Aorta (tissue), 5 donors: Measurements from ENCODE around the gene HS3ST1. TPM values are rescaled to one million over a fixed set of nuclear protein-coding genes. Genes with fewer than 3 reads are reported as not detected.
"Not testable (repeated sequence)": the region's sequence is repeated elsewhere in the genome, so short reads cannot be mapped to it uniquely, and the experiment has no call there.

Experiments used
- ATAC-seq: fragments of 200-7000 bp; cut with Tn5 transposase; one replicate; pipeline ENCODE4 v1.9.1; 2022; ENCODE audit warnings: moderate library complexity; ENCODE audit not compliant: low FRiP score
- DNase-seq, 2 donors: peaks; one replicate each; pipeline ENCODE4 v3.0.0-alpha.2; 2020
- H3K27ac ChIP-seq, 2 donors: one replicate each; pipeline ENCODE4 v1.5.1; 2013; ENCODE audit warnings: low read length in 2 of 2, mild to moderate bottlenecking in 2 of 2, moderate library complexity in 2 of 2, control low read depth in 1 of 2, inconsistent platforms in 1 of 2, low read depth in 1 of 2
- H3K27me3 ChIP-seq, 2 donors: one replicate each; pipeline ENCODE4 v1.6.1; 2013; ENCODE audit warnings: control low read depth in 1 of 2, low read length in 1 of 2, mild to moderate bottlenecking in 1 of 2, moderate library complexity in 1 of 2; ENCODE audit not compliant: insufficient read depth in 2 of 2, control insufficient read depth in 1 of 2
- H3K36me3 ChIP-seq, 2 donors: one replicate each; pipeline ENCODE4 v1.6.1; 2013; ENCODE audit warnings: control low read depth in 1 of 2, low read length in 1 of 2, mild to moderate bottlenecking in 1 of 2; ENCODE audit not compliant: insufficient read depth in 2 of 2, control insufficient read depth in 1 of 2
- H3K4me1 ChIP-seq, 2 donors: one replicate each; pipeline ENCODE4 v1.6.1; 2013; ENCODE audit warnings: low read length in 2 of 2, control low read depth in 1 of 2, mild to moderate bottlenecking in 1 of 2, moderate library complexity in 1 of 2; ENCODE audit not compliant: insufficient read depth in 2 of 2, control insufficient read depth in 1 of 2
- H3K4me3 ChIP-seq, 2 donors: one replicate each; pipeline ENCODE4 v1.5.1; 2013; ENCODE audit warnings: low read length in 2 of 2, control low read depth in 1 of 2, mild to moderate bottlenecking in 1 of 2
- H3K9me3 ChIP-seq: one replicate; pipeline ENCODE4 v1.6.1; 2013; ENCODE audit warnings: mild to moderate bottlenecking, low read length; ENCODE audit not compliant: control insufficient read depth
- WGBS, 2 donors: extraction: QIAGEN DNeasy Blood & Tissue Kit; methylation state at CpG; one replicate each; pipeline ENCODE4 v1.1.7; 2013; 5-methylcytosine and 5-hydroxymethylcytosine counted together
- intact Hi-C, 2 donors: fragments of 100-400 bp; cut with DNase I; formaldehyde crosslinking; loops; one replicate each; pipeline versions ENCODE4 v1.14.2 to v1.15.0; 2022
- polyA plus RNA-seq, 2 donors: library from polyadenylated mRNA; stranded (reverse); fragments of 200-250 nt; gene quantifications; one replicate each; pipeline ENCODE4 v1.2.3, GENCODE V29; 2013
- total RNA-seq, 2 donors: library from RNA; stranded (reverse); fragmentation: NEBNext Ultra II Directional; extraction: Animal tissue kit (Norgen Biotek cat#: 25700); gene quantifications; one replicate each; pipeline ENCODE4 v1.2.1, GENCODE V29; 2021
- donor health status: healthy with polysubstance abuse.
- donor health status: Bipolar disorder and iron deficiency.
- donor health status: DM: no; HTN: no; CAD: no.
- donor health status: DM: no; HTN: no; CAD: no.
- donor health status: DM: yes; HTN: yes; CAD: no.

The HS3ST1 gene
- total and polyA plus RNA-seq, 4 donors: 0.15 to 6.9 (median 2.3) TPM

DNA sequence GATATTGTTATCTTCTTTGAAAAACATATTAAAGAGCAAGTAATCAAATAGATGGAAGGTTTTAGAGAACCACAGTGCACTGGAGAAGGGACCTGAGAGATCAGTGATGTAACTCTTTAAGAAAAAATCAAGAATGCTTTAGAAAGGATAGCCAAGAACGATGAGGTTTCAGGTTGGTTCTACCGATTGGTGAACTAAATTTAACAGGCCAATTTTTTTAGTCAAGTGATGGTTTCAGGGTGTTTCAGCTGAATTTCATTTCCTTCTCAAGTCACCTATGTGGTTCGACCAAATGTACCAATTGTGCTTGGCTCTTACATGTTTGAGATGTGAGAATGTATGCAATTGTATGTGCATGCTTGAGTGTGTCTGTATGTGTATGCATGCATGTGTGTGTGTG lies 26.5 kb downstream of the HS3ST1 start:
- ATAC-seq: no peak
- Histone ChIP-seq H3K27me3 (peaks cover 0 to 3% of the 10 kb centered on the region in 2 donors), H3K9me3 (no peaks in the 10 kb centered on the region), H3K4me1 (no peaks in the 10 kb centered on the region), H3K27ac (no peak overlapping the region), H3K36me3 (no peaks in the 10 kb centered on the region), H3K4me3 (no peak overlapping the region)
- no peak for DNase-seq
- WGBS, 2 donors: 91% methylated on average over 3 of the region's 3 CpGs
- intact Hi-C loops: no loop called here

DNA sequence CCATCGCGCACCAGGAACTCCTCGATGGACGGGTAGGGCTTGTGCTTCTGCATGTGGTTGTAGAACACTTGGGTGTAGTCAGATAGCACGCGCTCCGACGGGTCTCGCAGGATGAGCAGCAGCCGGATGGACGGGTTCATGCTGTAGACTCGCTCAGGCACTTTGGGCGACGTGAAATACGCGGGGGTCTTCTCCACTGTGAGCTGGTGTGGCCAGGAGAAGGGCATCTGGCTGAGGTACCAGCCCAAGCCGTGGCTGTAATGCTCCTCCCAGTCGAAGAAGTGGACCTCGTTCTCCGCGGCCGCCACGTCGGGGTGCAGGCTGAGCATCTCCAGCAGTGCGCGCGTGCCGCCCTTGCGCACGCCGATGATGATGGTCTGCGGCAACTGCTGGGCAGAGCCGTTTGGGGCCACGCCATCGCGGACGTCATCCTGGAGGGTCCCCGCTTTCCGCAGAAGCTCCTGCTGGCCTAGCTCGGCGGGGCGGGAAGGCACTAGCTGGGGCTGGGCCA lies 29.2 kb downstream of the HS3ST1 start:
- ATAC-seq (no peak), DNase-seq (no peak)
- H3K9me3 ChIP-seq: no peaks in the 10 kb centered on the region
- H3K4me1 ChIP-seq: no peaks in the 10 kb centered on the region
- WGBS, 2 donors: 98% methylated on average over 42 of the region's 42 CpGs
- intact Hi-C loops: no loop called here
- H3K27me3 ChIP-seq: no peaks in the 10 kb centered on the region
- no peak overlapping the region for H3K4me3 ChIP-seq
- H3K36me3 ChIP-seq: peaks cover 0 to 1% of the 10 kb centered on the region in 2 donors
- no peak overlapping the region for H3K27ac ChIP-seq

DNA sequence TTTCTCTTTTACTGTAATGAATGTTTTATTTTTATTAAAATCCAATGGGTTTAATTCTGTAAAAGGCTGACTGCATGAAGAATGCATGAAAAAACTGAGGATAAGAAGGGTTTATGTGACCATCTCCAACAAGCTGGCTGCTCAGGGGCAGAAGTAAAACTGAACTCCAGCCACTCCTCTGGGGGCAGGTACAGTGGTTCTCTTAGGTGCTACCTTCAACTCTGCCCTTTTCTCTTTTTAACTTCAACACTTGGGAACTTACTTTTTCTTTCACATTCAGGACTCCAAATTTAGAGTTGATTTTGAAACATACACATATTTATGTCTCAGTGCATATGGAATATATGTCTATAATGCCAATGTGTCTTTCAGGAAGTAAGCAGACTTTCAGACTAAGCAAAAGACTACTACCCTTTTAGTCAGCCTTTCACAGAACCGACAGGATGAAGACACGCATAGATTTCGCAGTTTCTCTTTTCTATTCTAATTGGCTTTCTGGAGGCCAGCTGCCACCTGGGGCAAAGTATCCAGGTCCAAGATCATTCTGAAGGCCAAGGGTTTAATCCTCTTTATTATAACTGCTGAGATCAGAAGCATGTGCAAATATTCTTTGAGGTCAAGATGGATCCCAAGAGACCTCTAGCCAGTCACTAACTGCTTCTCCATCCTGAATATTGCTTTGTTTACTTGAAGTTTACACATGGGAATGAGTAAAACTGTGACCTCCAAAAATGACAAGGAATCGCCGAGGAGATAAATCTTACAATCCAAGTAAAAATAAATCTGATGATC lies 30.7 kb downstream of the HS3ST1 start:
- no peaks in the 10 kb centered on the region for H3K27me3 ChIP-seq
- H3K9me3 ChIP-seq: no peaks in the 10 kb centered on the region
- H3K36me3 ChIP-seq: peaks cover 0 to 1% of the 10 kb centered on the region in 2 donors
- H3K4me1 ChIP-seq: no peaks in the 10 kb centered on the region
- DNase-seq: no peak
- H3K27ac ChIP-seq: no peak overlapping the region
- no peak overlapping the region for H3K4me3 ChIP-seq
- intact Hi-C loops: no loop called here
- 76 to 82% methylated on average over 5 of the region's 5 CpGs for WGBS, 2 donors
- ATAC-seq: no peak

DNA sequence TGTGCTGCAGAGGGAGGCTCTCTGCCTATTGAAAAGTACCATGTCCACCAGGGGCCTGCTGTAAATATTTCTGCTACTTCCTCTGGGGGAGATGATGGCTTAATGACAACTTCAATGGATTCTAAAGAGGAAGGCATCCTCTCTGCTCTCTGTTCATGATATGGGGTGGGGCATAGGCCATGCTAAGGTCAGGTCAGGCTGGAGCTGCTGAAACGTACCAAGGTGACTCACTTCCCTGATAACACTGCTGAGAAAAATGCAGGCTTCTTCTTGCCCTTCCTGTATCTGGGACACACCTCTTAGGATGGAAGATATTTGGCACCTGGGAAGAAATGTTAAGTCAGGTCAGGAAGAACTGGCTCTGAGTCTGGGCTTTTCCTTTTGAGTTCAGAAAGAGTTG lies 31.5 kb downstream of the HS3ST1 start:
- Histone ChIP-seq H3K4me1 (no peaks in the 10 kb centered on the region), H3K27me3 (no peaks in the 10 kb centered on the region), H3K36me3 (peaks cover 0 to 1% of the 10 kb centered on the region in 2 donors), H3K9me3 (no peaks in the 10 kb centered on the region), H3K4me3 (no peak overlapping the region), H3K27ac (no peak overlapping the region)
- DNase-seq (no peak), ATAC-seq (no peak)
- 56 to 58% methylated on average over 1 of the region's 1 CpG for WGBS, 2 donors
- intact Hi-C loops: no loop called here

DNA sequence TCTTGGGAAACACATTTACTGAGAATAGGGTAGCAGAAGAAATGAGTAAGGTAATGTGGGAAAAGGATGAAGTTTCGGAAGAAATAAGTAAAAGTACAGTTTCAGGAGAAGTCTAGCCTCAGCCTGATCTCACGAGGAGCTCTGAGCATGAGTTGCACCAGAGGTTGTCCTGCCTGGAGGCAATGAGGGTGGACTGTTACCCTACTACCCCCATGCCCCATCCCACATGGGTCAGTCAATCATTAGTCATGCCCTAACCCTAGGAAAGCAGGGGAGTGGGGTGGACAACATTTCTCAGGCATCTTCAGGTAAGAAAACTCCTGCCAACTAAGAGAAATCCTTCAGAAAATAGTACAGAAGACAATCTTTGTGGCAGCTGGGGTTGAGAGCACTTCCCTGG lies 35.1 kb downstream of the HS3ST1 start:
- no peaks in the 10 kb centered on the region for H3K9me3 ChIP-seq
- no peaks in the 10 kb centered on the region for H3K4me1 ChIP-seq
- intact Hi-C loops: no loop called here
- peaks cover 0 to 1% of the 10 kb centered on the region in 2 donors for H3K36me3 ChIP-seq
- no peak overlapping the region for H3K4me3 ChIP-seq
- no peak for ATAC-seq
- no peak overlapping the region for H3K27ac ChIP-seq
- WGBS, 2 donors: 97 to 98% methylated on average over 2 of the region's 2 CpGs
- no peak for DNase-seq
- H3K27me3 ChIP-seq: no peaks in the 10 kb centered on the region

DNA sequence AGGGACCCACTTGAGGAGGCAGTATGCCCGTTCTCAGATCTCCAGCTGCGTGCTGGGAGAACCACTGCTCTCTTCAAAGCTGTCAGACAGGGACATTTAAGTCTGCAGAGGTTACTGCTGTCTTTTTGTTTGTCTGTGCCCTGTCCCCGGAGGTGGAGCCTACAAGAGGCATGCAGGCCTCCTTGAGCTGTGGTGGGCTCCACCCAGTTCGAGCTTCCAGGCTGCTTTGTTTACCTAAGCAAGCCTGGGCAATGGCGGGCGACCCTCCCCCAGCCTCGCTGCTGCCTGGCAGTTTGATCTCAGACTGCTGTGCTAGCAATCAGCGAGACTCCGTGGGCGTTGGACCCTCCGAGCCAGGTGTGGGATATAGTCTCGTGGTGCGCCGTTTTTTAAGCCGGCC lies 44.6 kb downstream of the HS3ST1 start:
- H3K36me3 ChIP-seq, ATAC-seq, H3K27ac ChIP-seq, H3K4me1 ChIP-seq, H3K4me3 ChIP-seq, H3K27me3 ChIP-seq, intact Hi-C loops, DNase-seq, H3K9me3 ChIP-seq: not testable (repeated sequence)
- WGBS, 2 donors: 70 to 79% methylated on average over 11 to 13 of the region's 15 CpGs

DNA sequence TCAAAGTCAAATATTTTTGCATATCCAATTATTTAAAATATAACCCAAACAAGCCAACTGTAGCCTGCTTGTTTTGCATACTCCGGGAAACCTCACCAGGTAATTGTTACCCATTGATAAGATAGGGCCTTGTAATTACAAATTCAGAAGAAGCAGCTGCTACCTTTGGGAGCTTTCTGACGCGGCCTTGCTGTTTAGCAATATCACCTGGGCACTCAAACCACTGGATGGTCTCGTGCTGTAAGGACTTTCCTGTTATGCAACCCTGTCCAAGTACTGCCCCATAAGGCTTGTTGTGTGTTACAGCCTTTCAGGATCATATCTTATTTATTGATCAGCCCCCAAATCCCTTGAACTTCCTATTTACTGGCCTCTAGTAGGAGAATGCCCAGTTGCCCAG lies 52.1 kb downstream of the HS3ST1 start:
- no peak overlapping the region for H3K27ac ChIP-seq
- no peak for DNase-seq
- 95% methylated on average over 4 of the region's 4 CpGs for WGBS, 2 donors
- intact Hi-C loops: no loop called here
- no peaks in the 10 kb centered on the region for H3K36me3 ChIP-seq
- H3K4me1 ChIP-seq: no peaks in the 10 kb centered on the region
- peaks cover 0 to 4% of the 10 kb centered on the region in 2 donors for H3K27me3 ChIP-seq
- no peak overlapping the region for H3K4me3 ChIP-seq
- H3K9me3 ChIP-seq: no peaks in the 10 kb centered on the region
- ATAC-seq: no peak

DNA sequence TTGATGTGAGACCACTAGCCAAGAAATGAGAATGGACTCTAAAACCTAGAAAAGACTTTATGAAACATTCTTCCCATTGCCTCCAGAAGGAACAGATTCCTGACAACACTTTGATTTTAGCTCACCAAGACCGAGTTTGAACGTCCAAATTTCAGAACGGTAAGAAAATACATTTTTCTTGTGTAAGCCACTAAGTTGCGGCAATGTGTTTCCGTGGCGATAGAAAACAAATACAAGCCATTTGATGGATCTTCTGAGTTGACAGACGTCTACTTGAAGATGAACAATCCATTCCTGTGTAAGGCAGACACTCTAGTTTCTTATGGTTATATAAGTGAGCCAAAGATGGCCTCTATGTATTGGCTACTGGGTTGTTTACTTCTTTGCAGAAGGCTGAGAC lies 52.5 kb downstream of the HS3ST1 start:
- intact Hi-C loops: no loop called here
- 64 to 69% methylated on average over 7 of the region's 7 CpGs for WGBS, 2 donors

DNA sequence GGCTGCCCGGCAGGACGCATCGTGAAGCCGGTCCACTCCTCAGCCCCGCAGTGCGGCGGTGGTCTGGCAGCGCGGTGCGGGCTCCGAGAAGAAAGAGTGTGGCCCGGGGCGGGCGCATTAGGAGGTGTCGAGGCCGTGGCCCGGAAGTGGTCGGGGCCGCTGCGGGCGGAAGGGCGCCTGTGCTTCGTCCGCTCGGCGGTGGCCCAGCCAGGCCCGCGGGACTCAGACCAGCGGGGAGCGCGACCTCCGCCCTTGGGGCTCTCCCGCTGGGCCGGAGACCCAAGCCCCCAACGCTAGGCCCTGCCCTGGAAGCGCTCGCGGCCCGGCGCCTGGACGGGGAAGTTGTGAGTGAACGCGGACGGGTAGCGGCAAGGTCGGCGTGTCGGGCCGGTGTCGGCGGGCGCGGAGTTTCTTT lies 60.0 kb downstream of the HS3ST1 start:
- no peak for ATAC-seq
- Histone ChIP-seq H3K27ac (no peak overlapping the region), H3K36me3 (no peaks in the 10 kb centered on the region), H3K4me3 (no peak overlapping the region), H3K4me1 (no peaks in the 10 kb centered on the region), H3K27me3 (no peaks in the 10 kb centered on the region), H3K9me3 (no peaks in the 10 kb centered on the region)
- DNase-seq: no peak
- WGBS, 2 donors: 17 to 22% methylated on average over 39 to 53 of the region's 53 CpGs
- intact Hi-C loops: no loop called here

More for the DNA sequence above, 52.5 kb downstream of the HS3ST1 start:
- DNase-seq (no peak), ATAC-seq (no peak)
- Histone ChIP-seq H3K4me3 (no peak overlapping the region), H3K4me1 (no peaks in the 10 kb centered on the region), H3K27ac (no peak overlapping the region), H3K27me3 (peaks cover 0 to 4% of the 10 kb centered on the region in 2 donors), H3K36me3 (no peaks in the 10 kb centered on the region), H3K9me3 (no peaks in the 10 kb centered on the region)
